Stimulated activated naive CD8-positive, alpha-beta T cell treated with anti-CD3 and anti-CD28 coated beads, Interleukin-15, amount 100 ng/mL, for 72 hours (primary cell): ENCODE data around the gene CCER1.
"Not testable (repeated sequence)": the region's sequence is repeated elsewhere in the genome, so short reads cannot be mapped to it uniquely, and the experiment has no call there.

ENCODE experiments used
- ATAC-seq: fragments of 150-1000 bp; cut with Tn5 transposase; 2 replicates; pipeline ENCODE4 v1.10.0; 2021; ENCODE audit warnings: mild to moderate bottlenecking, moderate library complexity
- DNase-seq, 2 donors: peaks; one replicate each; pipeline ENCODE4 v3.0.0; 2021 to 2022
- H3K27ac Mint-ChIP-seq, 2 donors: one replicate each; pipeline ENCODE4 v1.8.0; 2022; ENCODE audit warnings: mild to moderate bottlenecking in 2 of 2, mixed read lengths in 2 of 2, moderate library complexity in 2 of 2
- H3K27me3 Mint-ChIP-seq: one replicate; pipeline ENCODE4 v1.8.0; 2022; ENCODE audit warnings: mixed read lengths
- H3K4me1 Mint-ChIP-seq: one replicate; pipeline ENCODE4 v1.8.0; 2022; ENCODE audit warnings: mild to moderate bottlenecking, mixed read lengths
- H3K4me3 Mint-ChIP-seq, 2 donors: one replicate each; pipeline ENCODE4 v1.8.0; 2022; ENCODE audit warnings: mild to moderate bottlenecking in 2 of 2, mixed read lengths in 2 of 2, moderate library complexity in 1 of 2
- H3K9me3 Mint-ChIP-seq, 2 donors: one replicate each; pipeline ENCODE4 v1.8.0; 2022; ENCODE audit warnings: mixed read lengths in 2 of 2

CCER1 gene

GRCh38 chr12:90954921-90955320, at the start of gene CCER1:
CCER1 (minus strand) TSS chr12:90955176; CDS start chr12:90954742, 434 bp downstream.
- Mint-ChIP-seq H3K27ac (no peak within 1 kb of the TSS), H3K4me1 (no peaks in the 10 kb centered on the region), H3K27me3 (peaks cover 8% of the 10 kb centered on the region), H3K4me3 (no peak within 1 kb of the TSS), H3K9me3 (no peaks in the 10 kb centered on the region)
- DNase-seq (no peak), ATAC-seq (peak; percentile 60)

DNA sequence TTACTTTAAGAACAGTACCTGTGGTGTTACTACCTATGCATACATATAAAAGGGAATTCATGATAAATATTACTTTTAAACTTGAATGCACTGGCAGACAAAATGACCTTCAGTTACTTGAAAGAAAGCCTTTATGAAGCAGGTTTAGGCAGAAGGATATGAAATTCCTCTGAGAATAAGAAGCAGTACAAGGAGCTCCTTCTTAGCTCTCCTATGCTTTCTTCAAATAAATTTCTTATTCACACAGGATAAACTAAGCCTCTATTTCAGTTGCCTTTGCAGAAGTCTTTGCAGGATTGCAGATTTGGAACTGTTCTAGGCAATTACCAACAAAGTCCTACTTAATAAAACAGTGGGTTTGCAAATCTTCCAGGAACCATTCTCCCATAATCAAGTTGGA, 48.8 kb upstream of the CCER1 start:
- Mint-ChIP-seq H3K4me1 (peaks cover 18% of the 10 kb centered on the region), H3K4me3 (no peak overlapping the region), H3K27ac (no peak overlapping the region), H3K9me3 (no peaks in the 10 kb centered on the region), H3K27me3 (peaks cover 26% of the 10 kb centered on the region)
- DNase-seq (no peak), ATAC-seq (no peak)

- Mint-ChIP-seq H3K4me3 (no peak overlapping the region), H3K27me3 (peaks cover 14% of the 10 kb centered on the region), H3K9me3 (no peaks in the 10 kb centered on the region), H3K27ac (no peak overlapping the region), H3K4me1 (no peaks in the 10 kb centered on the region)
- DNase-seq: no peak
- ATAC-seq: no peak
Measured at GRCh38 chr12:91001306-91001705, 46.3 kb upstream of the CCER1 start.

- no peak for ATAC-seq
- H3K27me3 Mint-ChIP-seq: peaks cover 7% of the 10 kb centered on the region
- H3K4me3 Mint-ChIP-seq: no peak overlapping the region
- DNase-seq: no peak
- H3K9me3 Mint-ChIP-seq: no peaks in the 10 kb centered on the region
- H3K4me1 Mint-ChIP-seq: no peaks in the 10 kb centered on the region
- no peak overlapping the region for H3K27ac Mint-ChIP-seq
Measured at GRCh38 chr12:90999966-91000365, 45.0 kb upstream of the CCER1 start.

GRCh38 chr12:90999527-90999926, 44.6 kb upstream of the CCER1 start:
- H3K27ac Mint-ChIP-seq: no peak overlapping the region
- H3K27me3 Mint-ChIP-seq: peaks cover 7% of the 10 kb centered on the region
- ATAC-seq: no peak
- no peaks in the 10 kb centered on the region for H3K4me1 Mint-ChIP-seq
- H3K4me3 Mint-ChIP-seq: no peak overlapping the region
- no peaks in the 10 kb centered on the region for H3K9me3 Mint-ChIP-seq
- DNase-seq: no peak

- Mint-ChIP-seq H3K4me3 (no peak overlapping the region), H3K27me3 (peaks cover 5% of the 10 kb centered on the region), H3K27ac (no peak overlapping the region), H3K9me3 (no peaks in the 10 kb centered on the region), H3K4me1 (no peaks in the 10 kb centered on the region)
- DNase-seq: no peak
- ATAC-seq: no peak
Measured at GRCh38 chr12:90995010-90995409, 40.0 kb upstream of the CCER1 start.

- Mint-ChIP-seq H3K9me3 (no peaks in the 10 kb centered on the region), H3K4me1 (no peaks in the 10 kb centered on the region), H3K4me3 (no peak overlapping the region), H3K27me3 (peaks cover 5% of the 10 kb centered on the region), H3K27ac (no peak overlapping the region)
- no peak for DNase-seq
- ATAC-seq: no peak
Measured at GRCh38 chr12:90991952-90992465, 37.0 kb upstream of the CCER1 start.

- no peaks in the 10 kb centered on the region for H3K4me1 Mint-ChIP-seq
- ATAC-seq (no peak), DNase-seq (no peak)
- H3K9me3 Mint-ChIP-seq: no peaks in the 10 kb centered on the region
- H3K4me3 Mint-ChIP-seq: no peak overlapping the region
- no peak overlapping the region for H3K27ac Mint-ChIP-seq
- H3K27me3 Mint-ChIP-seq: peaks cover 5% of the 10 kb centered on the region
Measured at GRCh38 chr12:90990611-90991010, 35.6 kb upstream of the CCER1 start.

DNA sequence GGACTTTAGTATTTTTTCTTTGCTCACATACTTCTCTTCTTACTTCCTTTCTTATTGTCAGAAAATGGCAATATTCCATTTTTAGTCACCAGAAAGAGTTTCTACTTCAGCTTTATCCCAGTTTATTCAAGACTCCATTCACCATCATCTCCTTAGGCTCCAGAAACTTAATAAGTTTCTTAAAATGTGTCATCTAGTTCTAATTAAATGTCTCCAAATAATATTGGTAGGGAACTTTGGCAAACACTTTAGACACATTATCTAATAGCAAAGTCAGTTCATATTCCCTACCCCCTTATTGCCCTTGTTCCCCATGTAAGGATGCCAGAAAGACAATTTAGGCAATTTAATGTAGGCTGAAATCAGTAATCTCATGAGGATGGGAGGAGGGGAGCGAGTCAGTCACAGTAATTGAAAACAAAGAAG, 34.7 kb upstream of the CCER1 start:
- Mint-ChIP-seq H3K9me3 (no peaks in the 10 kb centered on the region), H3K27me3 (peaks cover 5% of the 10 kb centered on the region), H3K4me3 (no peak overlapping the region), H3K4me1 (no peaks in the 10 kb centered on the region), H3K27ac (no peak overlapping the region)
- DNase-seq (no peak), ATAC-seq (no peak)

GRCh38 chr12:90987520-90987919, 32.5 kb upstream of the CCER1 start:
- Mint-ChIP-seq H3K9me3 (no peaks in the 10 kb centered on the region), H3K27ac (no peak overlapping the region), H3K4me3 (no peak overlapping the region), H3K4me1 (no peaks in the 10 kb centered on the region), H3K27me3 (peaks cover 5% of the 10 kb centered on the region)
- DNase-seq: no peak
- ATAC-seq: no peak

GRCh38 chr12:90987101-90987500, 32.1 kb upstream of the CCER1 start:
- H3K4me1 Mint-ChIP-seq: no peaks in the 10 kb centered on the region
- H3K9me3 Mint-ChIP-seq: no peaks in the 10 kb centered on the region
- H3K27me3 Mint-ChIP-seq: peaks cover 4% of the 10 kb centered on the region
- H3K4me3 Mint-ChIP-seq: no peak overlapping the region
- no peak overlapping the region for H3K27ac Mint-ChIP-seq
- DNase-seq: no peak
- no peak for ATAC-seq

DNA sequence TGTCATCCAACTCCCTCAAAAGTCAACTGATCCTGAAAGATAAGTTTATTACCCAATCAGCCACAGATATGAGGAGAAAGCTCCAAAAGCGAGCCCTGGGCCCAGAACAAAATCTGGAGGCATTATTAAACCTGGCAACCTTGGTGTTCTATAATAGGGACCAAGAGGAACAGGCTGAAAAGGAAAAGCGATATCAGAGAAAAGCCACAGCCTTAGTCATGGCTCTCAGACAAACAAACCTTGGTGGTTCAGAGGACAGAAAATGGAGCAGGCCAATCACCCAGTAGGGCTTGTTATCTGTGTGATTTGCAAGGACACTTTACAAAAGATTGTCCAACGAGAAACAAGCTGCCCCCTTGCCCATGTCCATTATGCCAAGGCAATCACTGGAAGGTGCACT, 30.4 kb upstream of the CCER1 start:
- DNase-seq, H3K9me3 Mint-ChIP-seq, H3K4me1 Mint-ChIP-seq, H3K27me3 Mint-ChIP-seq, H3K4me3 Mint-ChIP-seq, ATAC-seq, H3K27ac Mint-ChIP-seq: not testable (repeated sequence)

GRCh38 chr12:90984114-90984513, 29.1 kb upstream of the CCER1 start:
- Mint-ChIP-seq H3K4me3 (no peak overlapping the region), H3K4me1 (no peaks in the 10 kb centered on the region), H3K27me3 (no peaks in the 10 kb centered on the region), H3K9me3 (no peaks in the 10 kb centered on the region), H3K27ac (peak overlapping the region in 1 of 2 donors; percentile 15)
- no peak for DNase-seq
- ATAC-seq: no peak

- Mint-ChIP-seq H3K27me3 (no peaks in the 10 kb centered on the region), H3K4me1 (no peaks in the 10 kb centered on the region), H3K27ac (no peak overlapping the region), H3K9me3 (no peaks in the 10 kb centered on the region), H3K4me3 (no peak overlapping the region)
- ATAC-seq: no peak
- DNase-seq: no peak
Measured at GRCh38 chr12:90982170-90982569, 27.2 kb upstream of the CCER1 start.

- no peaks in the 10 kb centered on the region for H3K27me3 Mint-ChIP-seq
- ATAC-seq (no peak), DNase-seq (no peak)
- H3K9me3 Mint-ChIP-seq: no peaks in the 10 kb centered on the region
- H3K4me3 Mint-ChIP-seq: no peak overlapping the region
- no peak overlapping the region for H3K27ac Mint-ChIP-seq
- H3K4me1 Mint-ChIP-seq: no peaks in the 10 kb centered on the region
Measured at GRCh38 chr12:90979951-90980350, 25.0 kb upstream of the CCER1 start.

DNA sequence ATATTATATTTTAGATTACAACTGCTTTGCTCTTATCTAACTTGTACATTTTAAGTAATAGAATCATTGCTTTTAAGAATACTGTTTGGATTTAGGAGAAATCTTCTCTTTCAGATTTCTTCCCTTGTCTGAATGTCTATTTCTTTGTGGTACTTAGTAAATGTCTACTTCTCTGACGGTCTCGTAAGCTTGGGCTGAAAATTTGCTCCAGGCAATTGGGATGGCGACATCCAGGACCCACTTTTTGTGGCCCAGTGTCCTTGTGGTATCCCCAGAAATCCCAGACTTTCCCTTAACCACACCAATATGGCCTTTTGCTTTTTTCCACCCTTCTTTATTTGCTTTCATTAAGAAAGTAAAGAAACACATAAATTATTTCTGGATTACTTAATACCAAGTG, 24.0 kb upstream of the CCER1 start:
- DNase-seq (no peak), ATAC-seq (no peak)
- H3K4me3 Mint-ChIP-seq: no peak overlapping the region
- no peaks in the 10 kb centered on the region for H3K27me3 Mint-ChIP-seq
- no peaks in the 10 kb centered on the region for H3K4me1 Mint-ChIP-seq
- no peaks in the 10 kb centered on the region for H3K9me3 Mint-ChIP-seq
- no peak overlapping the region for H3K27ac Mint-ChIP-seq

- peak; percentile 78 for ATAC-seq
- no peaks in the 10 kb centered on the region for H3K9me3 Mint-ChIP-seq
- no peak for DNase-seq
- no peak overlapping the region for H3K4me3 Mint-ChIP-seq
- H3K27ac Mint-ChIP-seq: no peak overlapping the region
- H3K27me3 Mint-ChIP-seq: no peaks in the 10 kb centered on the region
- no peaks in the 10 kb centered on the region for H3K4me1 Mint-ChIP-seq
Measured at GRCh38 chr12:90978117-90978770, 23.3 kb upstream of the CCER1 start.
